ENCODE data around the gene FXYD4. TPM values are rescaled to one million over a fixed set of nuclear protein-coding genes. Genes with fewer than 3 reads are reported as not detected.
"Not testable (repeated sequence)": the region's sequence is repeated elsewhere in the genome, so short reads cannot be mapped to it uniquely, and the experiment has no call there.

The FXYD4 gene
- total and polyA plus RNA-seq, 7 donors = not detected

GRCh38 chr10:43421519-43421918 is 50.1 kb downstream of the FXYD4 start:
- intact Hi-C loops (cut with DNase I) = loop anchor here (2.0 kb wide), 1 partner anchor 15 kb away; the partner anchor contains the start of gene ZNF487
- H3K9me3 ChIP-seq = no peaks in the 10 kb centered on the region
- DNase-seq = no peak
- H3K4me1 ChIP-seq = peaks cover 0 to 19% (median 11%) of the 10 kb centered on the region in 4 donors
- peak overlapping the region; percentile 97 to 99 (median 98) for H3K27ac ChIP-seq
- H3K36me3 ChIP-seq = no peaks in the 10 kb centered on the region
- peak overlapping the region in 3 of 4 donors; percentile 60 to 68 (median 63) for H3K4me3 ChIP-seq
- 88 to 93% methylated on average over 6 of the region's 6 CpGs for WGBS, 2 donors
- TF ChIP-seq POLR2AphosphoS5 (IDR thresholded peaks at IDR 0.05) = no peak
- TF ChIP-seq, protein P1, sequence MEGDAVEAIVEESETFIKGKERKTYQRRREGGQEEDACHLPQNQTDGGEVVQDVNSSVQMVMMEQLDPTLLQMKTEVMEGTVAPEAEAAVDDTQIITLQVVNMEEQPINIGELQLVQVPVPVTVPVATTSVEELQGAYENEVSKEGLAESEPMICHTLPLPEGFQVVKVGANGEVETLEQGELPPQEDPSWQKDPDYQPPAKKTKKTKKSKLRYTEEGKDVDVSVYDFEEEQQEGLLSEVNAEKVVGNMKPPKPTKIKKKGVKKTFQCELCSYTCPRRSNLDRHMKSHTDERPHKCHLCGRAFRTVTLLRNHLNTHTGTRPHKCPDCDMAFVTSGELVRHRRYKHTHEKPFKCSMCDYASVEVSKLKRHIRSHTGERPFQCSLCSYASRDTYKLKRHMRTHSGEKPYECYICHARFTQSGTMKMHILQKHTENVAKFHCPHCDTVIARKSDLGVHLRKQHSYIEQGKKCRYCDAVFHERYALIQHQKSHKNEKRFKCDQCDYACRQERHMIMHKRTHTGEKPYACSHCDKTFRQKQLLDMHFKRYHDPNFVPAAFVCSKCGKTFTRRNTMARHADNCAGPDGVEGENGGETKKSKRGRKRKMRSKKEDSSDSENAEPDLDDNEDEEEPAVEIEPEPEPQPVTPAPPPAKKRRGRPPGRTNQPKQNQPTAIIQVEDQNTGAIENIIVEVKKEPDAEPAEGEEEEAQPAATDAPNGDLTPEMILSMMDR (IDR thresholded peaks at IDR 0.05) = no peak
- no peak for TF ChIP-seq POLR2A (IDR thresholded peaks at IDR 0.05)
- no peak for TF ChIP-seq EP300 (IDR thresholded peaks at IDR 0.05)
- no peaks in the 10 kb centered on the region for H3K27me3 ChIP-seq

- DNase-seq, H3K27me3 ChIP-seq, H3K9me3 ChIP-seq, H3K4me3 ChIP-seq, H3K36me3 ChIP-seq: not testable (repeated sequence)
- intact Hi-C loops (cut with DNase I) = loop anchor here (2.0 kb wide), 1 partner anchor 15 kb away; the partner anchor contains the start of gene ZNF487
- Histone ChIP-seq H3K27ac (peak overlapping the region; percentile 97 to 99 (median 98)), H3K4me1 (peaks cover 0 to 19% (median 11%) of the 10 kb centered on the region in 4 donors)
- WGBS, 2 donors = 76 to 92% methylated on average over 4 of the region's 4 CpGs
Observed at GRCh38 chr10:43421944-43422343, 50.5 kb downstream of the FXYD4 start.

GRCh38 chr10:43424416-43424815 is 53.0 kb downstream of the FXYD4 start:
- intact Hi-C loops (cut with DNase I) = no loop called here
- Histone ChIP-seq H3K4me1 (peaks cover 0 to 16% (median 11%) of the 10 kb centered on the region in 4 donors), H3K36me3 (no peaks in the 10 kb centered on the region), H3K4me3 (no peak overlapping the region), H3K9me3 (no peaks in the 10 kb centered on the region), H3K27ac (no peak overlapping the region), H3K27me3 (no peaks in the 10 kb centered on the region)
- TF ChIP-seq POLR2A (IDR thresholded peaks at IDR 0.05) (no peak), EP300 (IDR thresholded peaks at IDR 0.05) (no peak), POLR2AphosphoS5 (IDR thresholded peaks at IDR 0.05) (no peak)
- TF ChIP-seq, protein P1 (IDR thresholded peaks at IDR 0.05) = no peak
- no peak for DNase-seq
- WGBS, 2 donors = 89 to 93% methylated on average over 6 of the region's 6 CpGs

Small RNA genes within 50 kb of the gene (small RNA-seq; reads per million reads assigned to genes)
- gene RNU6ATAC11P (0 reads per million in 3 donors), gene SNORD3J (0 reads per million in 3 donors)

Other genes with a start within 250 kb of the FXYD4 start
- gene CSGALNACT2, start 233.2 kb upstream of the FXYD4 start, total RNA-seq = 10 to 100 TPM; 25.0 to 37.1 (median 30.9) TPM
- 1 to 10 TPM; 3.2 to 6.9 (median 6.0) TPM for gene CSGALNACT2, start 233.2 kb upstream of the FXYD4 start, polyA plus RNA-seq
- gene RASGEF1A, start 104.6 kb upstream of the FXYD4 start, total RNA-seq = 1 to 10 TPM in 1 of 4 donors, under 1 TPM in 3; 0.27 to 2.5 (median 0.34) TPM
- 1 to 10 TPM in 1 of 3 donors, under 1 TPM in 2; 0.46 to 1.6 (median 0.60) TPM for gene RASGEF1A, start 104.6 kb upstream of the FXYD4 start, polyA plus RNA-seq
- 100 to 1,000 TPM; 101 to 185 (median 150) TPM for gene HNRNPF, start 37.5 kb downstream of the FXYD4 start, total RNA-seq
- gene HNRNPF, start 37.5 kb downstream of the FXYD4 start, polyA plus RNA-seq = 100 to 1,000 TPM; 117 to 194 (median 134) TPM
- 10 to 100 TPM in 3 of 4 donors, 1 to 10 TPM in 1; 6.1 to 21.6 (median 13.3) TPM for gene ZNF487, start 65.5 kb downstream of the FXYD4 start, total RNA-seq
- gene ZNF487, start 65.5 kb downstream of the FXYD4 start, polyA plus RNA-seq = 1 to 10 TPM; 5.3 to 6.6 (median 6.5) TPM
- 1 to 10 TPM; 4.1 to 6.2 (median 5.4) TPM for gene ZNF239, start 203.0 kb downstream of the FXYD4 start, total RNA-seq
- 1 to 10 TPM in 1 of 3 donors, under 1 TPM in 2; 0.46 to 2.9 (median 0.60) TPM for gene ZNF239, start 203.0 kb downstream of the FXYD4 start, polyA plus RNA-seq
- gene ZNF485, start 234.8 kb downstream of the FXYD4 start, total RNA-seq = 1 to 10 TPM; 2.2 to 3.8 (median 2.9) TPM
- 1 to 10 TPM in 2 of 3 donors, under 1 TPM in 1; 0.46 to 3.3 (median 1.8) TPM for gene ZNF485, start 234.8 kb downstream of the FXYD4 start, polyA plus RNA-seq

Data from sigmoid colon (tissue), 7 donors.